OCI-LY3 (cell line): ENCODE results near the gene MRM2.

Experiments
- H2AFZ ChIP-seq: fragments of 200-600, 300-600 bp; shearing (Covaris generic); 2 replicates; pipeline ENCODE4 v1.6.0; 2014; ENCODE audit warnings: antibody characterized with exemption, low read depth, low read length
- H3K27ac ChIP-seq: fragments of 200-600, 300-600 bp; sonication (generic); 2 replicates; pipeline ENCODE4 v1.5.1; 2014; ENCODE audit warnings: mild to moderate bottlenecking, low read length, moderate library complexity, mixed read lengths
- H3K27me3 ChIP-seq: fragments of 200-600, 300-600 bp; sonication (generic); 2 replicates; pipeline ENCODE4 v1.6.1; 2014; ENCODE audit warnings: low read depth, low read length, mixed read lengths
- H3K36me3 ChIP-seq: fragments of 200-600, 300-600 bp; sonication (generic); replicated peaks from 2 replicates; pipeline ENCODE3; 2014; ENCODE audit warnings: low read depth, low read length, mixed read lengths
- H3K4me1 ChIP-seq: fragments of 300-600, 200-600 bp; sonication (generic); 2 replicates; pipeline ENCODE4 v1.6.1; 2014; ENCODE audit warnings: low read length, mixed read lengths
- H3K4me2 ChIP-seq: fragments of 200-600, 300-600 bp; sonication (generic); 2 replicates; pipeline ENCODE4 v1.6.1; 2014; ENCODE audit warnings: low read length, mixed read lengths
- H3K4me3 ChIP-seq: fragments of 300-600, 200-600 bp; sonication (generic); 2 replicates; pipeline ENCODE4 v1.5.1; 2014; ENCODE audit warnings: antibody characterized with exemption, mild to moderate bottlenecking, low read length, moderate library complexity
- H3K79me2 ChIP-seq: fragments of 300-600, 200-600 bp; shearing (Covaris generic); 2 replicates; pipeline ENCODE4 v1.6.1; 2014; ENCODE audit warnings: mild to moderate bottlenecking, low read length, mixed read lengths
- H3K9ac ChIP-seq: fragments of 300-600, 200-600 bp; shearing (Covaris generic); 2 replicates; pipeline ENCODE4 v1.6.0; 2014; ENCODE audit warnings: mild to moderate bottlenecking, low read length, moderate library complexity
- H3K9me3 ChIP-seq: fragments of 200-600, 300-600 bp; shearing (Covaris generic); 2 replicates; pipeline ENCODE4 v1.6.1; 2014; ENCODE audit warnings: low read length, mixed read lengths; ENCODE audit not compliant: insufficient read depth
- H4K20me1 ChIP-seq: fragments of 200-600, 300-600 bp; sonication (generic); 2 replicates; pipeline ENCODE4 v1.6.1; 2016; ENCODE audit warnings: low read length, mixed read lengths; ENCODE audit not compliant: insufficient read depth
- CTCF ChIP-seq: fragments of 200-600, 300-600 bp; sonication (generic); IDR thresholded peaks from 2 replicates; pipeline ENCODE4 v1.5.1; 2014; ENCODE audit warnings: antibody characterized with exemption, low read length, low read depth
- EZH2phosphoT487 ChIP-seq: fragments of 200-600 bp; shearing (Covaris generic); IDR thresholded peaks from 2 replicates; pipeline ENCODE4 v1.6.1; 2018; ENCODE audit warnings: antibody characterized with exemption, mixed run types, low read depth

The MRM2 gene

DNA sequence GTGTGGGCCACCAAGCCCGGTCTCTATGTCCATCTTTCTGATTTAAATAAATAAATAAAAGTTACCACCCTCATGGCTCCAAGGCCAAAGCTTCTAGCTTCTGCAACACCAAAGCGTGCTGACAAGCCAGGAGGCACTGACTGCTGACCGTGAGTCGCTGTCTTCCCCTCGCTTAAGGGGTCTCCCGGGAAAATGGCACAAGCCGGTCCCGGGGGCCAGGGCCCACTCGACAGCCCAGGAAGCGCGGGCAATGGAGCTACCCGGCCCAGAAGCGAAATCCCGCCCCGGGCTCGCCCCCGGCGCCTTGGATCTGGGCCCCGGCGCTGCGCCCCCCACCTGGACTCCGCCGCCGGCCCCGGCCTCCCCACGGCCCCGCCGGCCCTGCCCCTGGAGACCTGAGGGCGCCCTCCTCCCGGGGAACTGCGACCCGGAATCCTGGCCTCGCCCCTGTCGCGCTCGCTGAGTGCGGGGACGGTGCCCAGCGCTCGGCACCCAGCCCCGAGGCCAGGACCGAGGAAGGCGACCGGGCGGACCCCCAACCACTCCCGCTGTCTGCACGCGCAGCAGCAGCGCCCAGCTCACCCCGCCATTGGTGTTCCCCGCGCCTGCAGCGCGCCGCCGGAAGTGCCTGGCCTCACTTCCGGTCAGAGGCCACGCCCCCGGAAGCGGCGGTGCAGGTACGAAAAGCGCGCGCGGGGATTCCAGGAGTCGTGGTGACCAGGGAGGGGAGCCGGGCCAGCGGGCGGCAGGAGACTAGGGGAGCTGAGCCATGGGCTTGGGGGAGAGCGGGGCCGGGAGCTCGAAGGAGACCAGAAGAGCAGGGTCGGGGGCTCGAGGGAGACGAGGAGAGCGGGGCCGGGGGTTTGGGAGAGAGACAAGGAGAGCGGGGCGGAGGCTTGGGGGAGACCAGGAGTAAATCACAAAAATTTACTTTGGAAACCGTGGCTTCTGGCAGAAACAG is at the start of gene MRM2, which contains the start of gene NUDT1:
TSS of gene MRM2 (minus strand) at position 626 of the 961 bp plus-strand sequence. CDS start at position 590, 36 bp downstream.
TSS of gene NUDT1 (plus strand) at position 647 of the 961 bp plus-strand sequence. CDS start 2,349 bp downstream, outside the sequence.
- peak within 1 kb of the TSS; percentile 96 for H3K4me3 ChIP-seq
- H4K20me1 ChIP-seq = no peaks in the 10 kb centered on the region
- peaks cover 20% of the 10 kb centered on the region for H3K36me3 ChIP-seq
- H2AFZ ChIP-seq = no peak within 1 kb of the TSS; the same call in 1 of the 2 replicates
- peak within 1 kb of the TSS; percentile 92 for H3K9ac ChIP-seq
- H3K27me3 ChIP-seq = no peaks in the 10 kb centered on the region
- TF ChIP-seq EZH2phosphoT487 (no peak), CTCF (no peak)
- H3K4me1 ChIP-seq = peaks cover 26% of the 10 kb centered on the region
- H3K9me3 ChIP-seq = no peaks in the 10 kb centered on the region
- peak within 1 kb of the TSS; percentile 94 for H3K4me2 ChIP-seq
- peak within 1 kb of the TSS; percentile 53 for H3K27ac ChIP-seq
- H3K79me2 ChIP-seq = peaks cover 43% of the 10 kb centered on the region

- no peaks in the 10 kb centered on the region for H3K27me3 ChIP-seq
- H3K36me3 ChIP-seq = peaks cover 3% of the 10 kb centered on the region
- peaks cover 26% of the 10 kb centered on the region for H3K4me1 ChIP-seq
- no peak overlapping the region for H2AFZ ChIP-seq
- H4K20me1 ChIP-seq = no peaks in the 10 kb centered on the region
- H3K79me2 ChIP-seq = peaks cover 16% of the 10 kb centered on the region
- no peak overlapping the region for H3K27ac ChIP-seq
- no peaks in the 10 kb centered on the region for H3K9me3 ChIP-seq
- no peak overlapping the region for H3K4me3 ChIP-seq
- no peak overlapping the region for H3K9ac ChIP-seq
- no peak overlapping the region for H3K4me2 ChIP-seq
- TF ChIP-seq EZH2phosphoT487 (no peak), CTCF (no peak)
Observed at GRCh38 chr7:2290877-2291276, 48.9 kb upstream of the MRM2 start.

DNA sequence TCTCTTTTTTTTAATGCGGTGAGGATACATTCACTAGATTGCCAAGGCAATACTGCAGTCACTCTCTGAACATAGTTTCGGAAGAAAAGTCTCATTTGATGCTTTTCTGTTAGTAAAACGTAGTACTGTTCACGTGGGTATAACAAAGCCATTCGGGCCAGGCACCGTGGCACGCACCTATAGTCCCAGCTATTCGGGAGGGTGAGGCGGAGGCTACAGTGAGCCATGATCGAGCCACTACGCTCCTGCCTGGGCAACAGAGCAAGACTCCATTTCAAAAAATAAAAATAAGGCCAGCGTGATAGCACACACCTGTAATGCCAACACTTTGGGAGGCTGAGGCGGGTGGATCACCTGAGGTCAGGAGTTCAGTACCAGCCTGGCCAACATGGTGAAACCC is 47.6 kb upstream of the MRM2 start:
- Histone ChIP-seq H3K4me3 (no peak overlapping the region), H4K20me1 (no peaks in the 10 kb centered on the region), H3K27me3 (no peaks in the 10 kb centered on the region), H3K36me3 (peaks cover 3% of the 10 kb centered on the region), H3K9me3 (no peaks in the 10 kb centered on the region), H2AFZ (no peak overlapping the region), H3K79me2 (peaks cover 14% of the 10 kb centered on the region), H3K9ac (no peak overlapping the region), H3K4me1 (peaks cover 18% of the 10 kb centered on the region), H3K27ac (no peak overlapping the region), H3K4me2 (no peak overlapping the region)
- TF ChIP-seq CTCF (no peak), EZH2phosphoT487 (no peak)

- TF ChIP-seq EZH2phosphoT487 (no peak), CTCF (no peak)
- Histone ChIP-seq H3K27me3 (no peaks in the 10 kb centered on the region), H3K27ac (0 out of 2 replicates have a peak overlapping the region, but pooled peaks have one; percentile 16), H3K4me1 (peaks cover 18% of the 10 kb centered on the region), H3K9me3 (no peaks in the 10 kb centered on the region), H4K20me1 (no peaks in the 10 kb centered on the region), H3K9ac (no peak overlapping the region), H3K36me3 (peaks cover 3% of the 10 kb centered on the region), H3K79me2 (peaks cover 10% of the 10 kb centered on the region; the same call in 1 of the 2 replicates), H2AFZ (no peak overlapping the region), H3K4me2 (no peak overlapping the region), H3K4me3 (no peak overlapping the region)
Observed at GRCh38 chr7:2289111-2289586, 47.1 kb upstream of the MRM2 start.
